Measurements from ENCODE around the gene GPC1.
A peak's percentile ranks its signal among the peaks of the same experiment; 100 is the strongest.

The GPC1 gene

GRCh38 chr2:240432430-240432819 is 3.0 kb upstream of the GPC1 start:
- DNase-seq = no peak

- no peak for DNase-seq
Measured at GRCh38 chr2:240432820-240433801, 2.4 kb upstream of the GPC1 start.

- DNase-seq = no peak
Measured at GRCh38 chr2:240433973-240434727, 1.3 kb upstream of the GPC1 start.

GRCh38 chr2:240434728-240435456 is 571 bp upstream of the GPC1 start:
- DNase-seq = no peak

GRCh38 chr2:240435948-240436682 is 652 bp downstream of the GPC1 start:
- no peak for DNase-seq

- DNase-seq = no peak
Measured at GRCh38 chr2:240436683-240437550, 1.5 kb downstream of the GPC1 start.

GRCh38 chr2:240437551-240437860 is 2.0 kb downstream of the GPC1 start:
- no peak for DNase-seq

GRCh38 chr2:240437861-240438809 is 2.7 kb downstream of the GPC1 start:
- DNase-seq = peak; percentile 33

GRCh38 chr2:240438810-240439697 is 3.6 kb downstream of the GPC1 start:
- DNase-seq = no peak

- no peak for DNase-seq
Measured at GRCh38 chr2:240439698-240440151, 4.3 kb downstream of the GPC1 start.

- DNase-seq = no peak
Measured at GRCh38 chr2:240440251-240440650, 4.8 kb downstream of the GPC1 start.

GRCh38 chr2:240440704-240441320 is 5.3 kb downstream of the GPC1 start:
- no peak for DNase-seq

GRCh38 chr2:240441326-240441992 is 6.0 kb downstream of the GPC1 start:
- DNase-seq = no peak

GRCh38 chr2:240441993-240442411 is 6.5 kb downstream of the GPC1 start:
- no peak for DNase-seq

- no peak for DNase-seq
Measured at GRCh38 chr2:240442891-240443715, 7.6 kb downstream of the GPC1 start.

- no peak for DNase-seq
Measured at GRCh38 chr2:240443891-240444301, 8.4 kb downstream of the GPC1 start.

- DNase-seq = no peak
Measured at GRCh38 chr2:240444464-240444863, 9.0 kb downstream of the GPC1 start.

Measured in GDM1 (cell line).